ENCODE measurements around the gene SAMSN1. TPM values are rescaled to one million over a fixed set of nuclear protein-coding genes. Genes with fewer than 3 reads are reported as not detected.
"Not testable (repeated sequence)": the region's sequence is repeated elsewhere in the genome, so short reads cannot be mapped to it uniquely, and the experiment has no call there.

Gene SAMSN1
- total RNA-seq, 2 experiments from 2014 or later = 66.7 to 71.4 TPM

DNA sequence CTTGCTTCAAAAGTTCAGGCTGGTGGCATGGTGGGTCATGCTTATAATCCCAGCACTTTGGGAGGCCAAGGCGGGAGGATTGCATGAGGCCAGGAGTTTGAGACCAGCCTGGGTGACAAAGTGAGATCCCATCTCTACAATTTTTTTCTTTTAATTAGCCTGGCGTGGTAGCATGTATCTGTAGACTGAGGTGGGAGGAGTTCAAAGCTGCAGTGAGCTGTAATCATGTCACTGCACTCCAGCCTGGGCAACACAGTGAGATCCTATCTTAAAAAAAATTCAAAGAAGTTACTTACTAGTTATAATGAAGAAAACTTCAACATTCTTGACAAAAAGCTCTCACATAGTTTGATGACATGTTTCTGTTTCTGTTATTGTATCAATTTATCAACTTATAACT lies 45.2 kb downstream of the SAMSN1 start:
- CTCF ChIA-PET = interaction anchor here (0.9 to 1.4 kb wide), 2 partner anchors 17 to 237 kb away, joined by 3 to 5 read pairs; no protein-coding TSS in a partner anchor
- Mint-ChIP-seq H3K27me3 (no peaks in the 10 kb centered on the region), H3K4me3 (no peak overlapping the region), H3K4me1 (ENCODE audit: low read depth) (peaks cover 23% of the 10 kb centered on the region), H3K9me3 (peaks cover 4% of the 10 kb centered on the region), H3K36me3 (ENCODE audit: low read depth) (peaks cover 87% of the 10 kb centered on the region), H3K27ac (no peak overlapping the region)
- TF ChIP-seq, protein P1, sequence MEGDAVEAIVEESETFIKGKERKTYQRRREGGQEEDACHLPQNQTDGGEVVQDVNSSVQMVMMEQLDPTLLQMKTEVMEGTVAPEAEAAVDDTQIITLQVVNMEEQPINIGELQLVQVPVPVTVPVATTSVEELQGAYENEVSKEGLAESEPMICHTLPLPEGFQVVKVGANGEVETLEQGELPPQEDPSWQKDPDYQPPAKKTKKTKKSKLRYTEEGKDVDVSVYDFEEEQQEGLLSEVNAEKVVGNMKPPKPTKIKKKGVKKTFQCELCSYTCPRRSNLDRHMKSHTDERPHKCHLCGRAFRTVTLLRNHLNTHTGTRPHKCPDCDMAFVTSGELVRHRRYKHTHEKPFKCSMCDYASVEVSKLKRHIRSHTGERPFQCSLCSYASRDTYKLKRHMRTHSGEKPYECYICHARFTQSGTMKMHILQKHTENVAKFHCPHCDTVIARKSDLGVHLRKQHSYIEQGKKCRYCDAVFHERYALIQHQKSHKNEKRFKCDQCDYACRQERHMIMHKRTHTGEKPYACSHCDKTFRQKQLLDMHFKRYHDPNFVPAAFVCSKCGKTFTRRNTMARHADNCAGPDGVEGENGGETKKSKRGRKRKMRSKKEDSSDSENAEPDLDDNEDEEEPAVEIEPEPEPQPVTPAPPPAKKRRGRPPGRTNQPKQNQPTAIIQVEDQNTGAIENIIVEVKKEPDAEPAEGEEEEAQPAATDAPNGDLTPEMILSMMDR (IDR thresholded peaks at IDR 0.05) = no peak
- intact Hi-C loops (cut with micrococcal nuclease) = no loop called here
- ATAC-seq (no peak), DNase-seq (no peak)
- POLR2A ChIA-PET = interaction anchor here (0.8 kb wide), 1 partner anchor 20 kb away, joined by 3 read pairs; no protein-coding TSS in a partner anchor

DNA sequence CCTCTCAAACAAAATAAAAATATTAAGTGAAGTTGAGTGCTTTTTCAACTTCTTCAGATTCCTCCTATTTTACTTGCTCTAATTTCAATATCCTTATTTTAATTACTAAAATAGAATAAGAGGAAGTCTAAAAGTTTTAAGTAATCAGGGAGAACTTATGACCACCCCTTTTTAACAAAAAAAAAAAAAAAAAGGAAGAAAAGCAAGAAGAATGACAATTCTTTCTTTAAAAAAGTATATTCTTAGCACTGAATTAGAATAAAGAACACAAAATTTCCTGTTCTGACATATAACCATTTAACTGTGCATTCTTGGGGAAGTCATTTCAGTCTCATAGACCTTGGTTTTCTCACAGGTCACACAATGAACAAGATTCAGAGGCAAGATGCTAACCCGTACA lies 46.8 kb downstream of the SAMSN1 start:
- Mint-ChIP-seq H3K4me3 (no peak overlapping the region), H3K27ac (no peak overlapping the region), H3K4me1 (ENCODE audit: low read depth) (peaks cover 10% of the 10 kb centered on the region), H3K9me3 (peaks cover 9% of the 10 kb centered on the region), H3K27me3 (no peaks in the 10 kb centered on the region), H3K36me3 (ENCODE audit: low read depth) (peaks cover 87% of the 10 kb centered on the region)
- intact Hi-C loops (cut with micrococcal nuclease) = no loop called here
- ATAC-seq (no peak), DNase-seq (no peak)
- POLR2A ChIA-PET = no interaction called here
- TF ChIP-seq, protein P1 (IDR thresholded peaks at IDR 0.05) = no peak
- CTCF ChIA-PET = interaction anchor here (1.0 kb wide), 1 partner anchor 238 kb away, joined by 3 read pairs; no protein-coding TSS in a partner anchor

DNA sequence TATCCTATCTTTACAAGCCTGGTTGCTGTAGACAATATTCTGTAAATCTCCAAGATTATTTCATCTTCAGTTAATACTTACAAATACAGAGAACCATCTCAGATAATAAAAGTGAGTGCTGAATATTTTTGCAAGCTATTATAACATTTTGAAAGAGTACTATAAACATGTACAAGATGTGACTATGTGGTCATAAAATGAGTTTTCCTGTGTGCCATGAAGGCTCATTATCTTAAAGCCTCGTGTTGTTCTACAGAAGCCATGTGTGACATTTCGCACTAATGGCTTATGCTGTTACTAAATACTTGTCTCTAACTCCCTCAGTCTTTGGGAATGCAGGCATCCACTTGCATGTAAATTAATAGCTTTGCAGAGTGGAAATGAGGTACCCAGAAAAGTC lies 48.3 kb downstream of the SAMSN1 start:
- DNase-seq (no peak), ATAC-seq (no peak)
- intact Hi-C loops (cut with micrococcal nuclease) = no loop called here
- no peaks in the 10 kb centered on the region for H3K27me3 Mint-ChIP-seq
- H3K36me3 Mint-ChIP-seq (ENCODE audit: low read depth) = peaks cover 86% of the 10 kb centered on the region
- TF ChIP-seq, protein P1 (IDR thresholded peaks at IDR 0.05) = no peak
- H3K9me3 Mint-ChIP-seq = peaks cover 8% of the 10 kb centered on the region
- ChIA-PET CTCF (no interaction called here), POLR2A (interaction anchor here (0.6 to 1.0 kb wide), 4 partner anchors 8 to 43 kb away, joined by 3 to 4 read pairs (median 4); no protein-coding TSS in a partner anchor)
- H3K4me3 Mint-ChIP-seq = no peak overlapping the region
- H3K4me1 Mint-ChIP-seq (ENCODE audit: low read depth) = peaks cover 2% of the 10 kb centered on the region
- no peak overlapping the region for H3K27ac Mint-ChIP-seq

DNA sequence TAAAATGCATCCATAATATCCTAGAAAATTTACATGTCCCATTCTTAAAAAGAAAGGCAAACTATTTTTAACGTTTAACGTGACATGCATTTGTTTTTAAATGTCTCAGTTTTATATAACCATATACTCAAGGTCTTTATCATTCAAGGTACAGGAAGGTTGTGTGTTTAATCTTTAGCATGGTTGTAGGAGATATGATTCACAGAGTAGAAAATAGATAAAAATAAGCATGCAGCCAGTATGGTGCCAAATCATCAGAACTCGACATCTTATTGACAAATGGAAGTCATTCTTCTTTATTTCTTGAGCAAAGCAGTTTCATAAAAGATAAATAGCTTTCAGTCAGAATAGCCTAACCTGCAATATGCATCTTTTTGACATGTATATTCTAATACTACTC lies 51.0 kb downstream of the SAMSN1 start:
- H3K36me3 Mint-ChIP-seq (ENCODE audit: low read depth) = peaks cover 82% of the 10 kb centered on the region
- peaks cover 8% of the 10 kb centered on the region for H3K9me3 Mint-ChIP-seq
- ATAC-seq (no peak), DNase-seq (no peak)
- TF ChIP-seq, protein P1 (IDR thresholded peaks at IDR 0.05) = no peak
- intact Hi-C loops (cut with micrococcal nuclease) = no loop called here
- no peak overlapping the region for H3K27ac Mint-ChIP-seq
- CTCF ChIA-PET = interaction anchor here (0.6 kb wide), 1 partner anchor 32 kb away, joined by 3 read pairs; no protein-coding TSS in a partner anchor
- H3K4me1 Mint-ChIP-seq (ENCODE audit: low read depth) = peaks cover 9% of the 10 kb centered on the region
- H3K27me3 Mint-ChIP-seq = no peaks in the 10 kb centered on the region
- H3K4me3 Mint-ChIP-seq = no peak overlapping the region
- POLR2A ChIA-PET = interaction anchor here (1.9 kb wide), 1 partner anchor 12 kb away, joined by 4 read pairs; no protein-coding TSS in a partner anchor

DNA sequence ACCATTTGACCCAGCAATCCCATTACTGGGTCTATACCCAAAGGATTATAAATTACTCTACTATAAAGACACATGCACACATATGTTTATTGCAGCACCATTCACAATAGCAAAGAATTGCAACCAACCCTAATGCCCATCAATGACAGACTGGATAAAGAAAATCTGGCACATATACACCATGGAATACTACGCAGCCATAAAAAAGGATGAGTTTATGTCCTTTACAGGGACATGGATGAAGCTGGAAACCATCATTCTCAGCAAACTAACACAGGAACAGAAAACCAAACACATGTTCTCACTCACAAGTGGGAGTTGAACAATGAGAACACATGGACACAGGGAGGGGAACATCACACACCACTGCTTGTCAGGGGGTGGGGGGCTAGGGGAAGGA lies 51.9 kb downstream of the SAMSN1 start:
- H3K27me3 Mint-ChIP-seq; H3K4me3 Mint-ChIP-seq; H3K9me3 Mint-ChIP-seq; POLR2A ChIA-PET; H3K27ac Mint-ChIP-seq; H3K4me1 Mint-ChIP-seq (ENCODE audit: low read depth); ATAC-seq; DNase-seq; intact Hi-C loops (cut with micrococcal nuclease): not testable (repeated sequence)
- CTCF ChIA-PET = interaction anchor here (1.5 kb wide), 1 partner anchor 12 kb away, joined by 5 read pairs; no protein-coding TSS in a partner anchor
- H3K36me3 Mint-ChIP-seq (ENCODE audit: low read depth) = peaks cover 76% of the 10 kb centered on the region

Measured in activated CD8-positive, alpha-beta T cell treated with anti-CD3 and anti-CD28 coated beads for 36 hours (primary cell).